RWPE2 (cell line): ENCODE results near the gene TRIO.

Experiments
- ATAC-seq: fragments of 200-7000 bp; cut with Tn5 transposase; 3 replicates; pipeline ENCODE4 v1.9.1; 2021; ENCODE audit warnings: low read depth
- DNase-seq: peaks from one replicate; pipeline ENCODE4 v3.0.0-alpha.2; 2020; ENCODE audit warnings: low spot score
- H3K27ac ChIP-seq: fragments of 450-650 bp; 2 replicates; pipeline ENCODE4 v1.5.1; 2017; ENCODE audit warnings: mild to moderate bottlenecking; ENCODE audit not compliant: poor library complexity, severe bottlenecking
- H3K27me3 ChIP-seq: fragments of 250-450 bp; sonication (Bioruptor Pico); 2 replicates; pipeline ENCODE4 v1.5.1; 2021; ENCODE audit warnings: mild to moderate bottlenecking, moderate library complexity; ENCODE audit not compliant: insufficient read depth, poor library complexity, severe bottlenecking
- H3K36me3 ChIP-seq: fragments of 250-450 bp; sonication (Bioruptor Pico); 2 replicates; pipeline ENCODE4 v1.5.1; 2020; ENCODE audit warnings: low read depth, mild to moderate bottlenecking, moderate library complexity
- H3K4me1 ChIP-seq: fragments of 250-450 bp; sonication (Bioruptor Pico); 2 replicates; pipeline ENCODE4 v1.5.1; 2021; ENCODE audit warnings: mild to moderate bottlenecking, moderate library complexity; ENCODE audit not compliant: insufficient read depth, poor library complexity, severe bottlenecking
- H3K4me3 ChIP-seq: fragments of 250-450 bp; sonication (Bioruptor Pico); 2 replicates; pipeline ENCODE4 v1.5.1; 2021; ENCODE audit warnings: mild to moderate bottlenecking, moderate library complexity; ENCODE audit not compliant: severe bottlenecking
- H3K9me3 ChIP-seq: fragments of 250-450 bp; sonication (Bioruptor Pico); 2 replicates; pipeline ENCODE4 v1.5.1; 2021; ENCODE audit warnings: mild to moderate bottlenecking, moderate library complexity; ENCODE audit not compliant: severe bottlenecking
- TF ChIP-seq, protein P1 (sequence below): fragments of 450-650 bp; IDR thresholded peaks from one replicate; pipeline ENCODE4 v1.5.1; 2017; ENCODE audit warnings: mild to moderate bottlenecking, moderate library complexity; ENCODE audit not compliant: poor library complexity, severe bottlenecking

TRIO gene

DNA sequence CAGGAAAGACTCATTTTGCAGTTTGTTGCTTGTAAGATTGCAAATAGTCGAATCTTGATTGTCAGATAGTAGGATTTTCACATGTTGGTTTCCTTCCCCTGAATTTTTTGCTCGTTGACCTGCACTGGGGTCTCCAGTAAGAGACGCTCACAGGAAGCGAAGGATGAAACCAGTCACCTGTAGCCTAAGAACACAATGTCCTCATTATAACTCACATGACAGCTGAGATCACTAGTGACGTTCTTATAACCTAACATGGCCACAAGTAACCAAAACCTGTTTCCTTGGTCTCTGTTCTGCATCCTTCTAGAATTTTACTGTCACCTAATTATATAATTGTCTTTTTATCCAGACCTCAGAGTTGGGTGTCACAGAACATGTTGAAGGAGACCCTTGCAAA lies 257.5 kb downstream of the TRIO start:
- DNase-seq: no peak
- no peak for ATAC-seq
- H3K36me3 ChIP-seq: peaks cover 73% of the 10 kb centered on the region

DNA sequence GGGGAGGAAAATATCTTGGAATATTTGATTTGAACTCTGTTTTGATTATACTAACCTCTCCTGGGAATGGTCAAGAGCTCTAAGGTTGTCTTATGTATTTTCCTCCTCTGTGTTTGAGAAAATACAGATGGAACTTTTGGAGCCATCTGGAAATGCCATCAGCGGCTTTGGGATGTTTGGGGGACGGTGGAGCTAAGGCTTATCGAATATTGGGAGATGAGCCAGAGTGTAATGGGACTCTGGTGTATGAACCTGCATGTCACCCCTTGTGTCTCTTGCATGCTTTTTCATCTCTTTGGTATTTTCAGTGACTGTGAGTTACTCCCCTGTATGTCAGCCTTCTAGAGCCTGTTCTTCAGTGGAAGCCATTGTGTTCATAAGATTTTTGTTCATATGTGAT lies 258.5 kb downstream of the TRIO start:
- Histone ChIP-seq H3K27me3 (no peaks in the 10 kb centered on the region), H3K4me1 (peaks cover 42% of the 10 kb centered on the region), H3K36me3 (peaks cover 70% of the 10 kb centered on the region), H3K27ac (no peak overlapping the region), H3K9me3 (no peaks in the 10 kb centered on the region), H3K4me3 (no peak overlapping the region)
- ATAC-seq (no peak), DNase-seq (no peak)
- TF ChIP-seq, protein P1, sequence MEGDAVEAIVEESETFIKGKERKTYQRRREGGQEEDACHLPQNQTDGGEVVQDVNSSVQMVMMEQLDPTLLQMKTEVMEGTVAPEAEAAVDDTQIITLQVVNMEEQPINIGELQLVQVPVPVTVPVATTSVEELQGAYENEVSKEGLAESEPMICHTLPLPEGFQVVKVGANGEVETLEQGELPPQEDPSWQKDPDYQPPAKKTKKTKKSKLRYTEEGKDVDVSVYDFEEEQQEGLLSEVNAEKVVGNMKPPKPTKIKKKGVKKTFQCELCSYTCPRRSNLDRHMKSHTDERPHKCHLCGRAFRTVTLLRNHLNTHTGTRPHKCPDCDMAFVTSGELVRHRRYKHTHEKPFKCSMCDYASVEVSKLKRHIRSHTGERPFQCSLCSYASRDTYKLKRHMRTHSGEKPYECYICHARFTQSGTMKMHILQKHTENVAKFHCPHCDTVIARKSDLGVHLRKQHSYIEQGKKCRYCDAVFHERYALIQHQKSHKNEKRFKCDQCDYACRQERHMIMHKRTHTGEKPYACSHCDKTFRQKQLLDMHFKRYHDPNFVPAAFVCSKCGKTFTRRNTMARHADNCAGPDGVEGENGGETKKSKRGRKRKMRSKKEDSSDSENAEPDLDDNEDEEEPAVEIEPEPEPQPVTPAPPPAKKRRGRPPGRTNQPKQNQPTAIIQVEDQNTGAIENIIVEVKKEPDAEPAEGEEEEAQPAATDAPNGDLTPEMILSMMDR: no peak

More for the DNA sequence above, 257.5 kb downstream of the TRIO start:
- Histone ChIP-seq H3K4me3 (no peak overlapping the region), H3K27me3 (no peaks in the 10 kb centered on the region), H3K4me1 (peaks cover 32% of the 10 kb centered on the region), H3K27ac (peak overlapping the region; percentile 73), H3K9me3 (no peaks in the 10 kb centered on the region)
- TF ChIP-seq, protein P1: no peak

DNA sequence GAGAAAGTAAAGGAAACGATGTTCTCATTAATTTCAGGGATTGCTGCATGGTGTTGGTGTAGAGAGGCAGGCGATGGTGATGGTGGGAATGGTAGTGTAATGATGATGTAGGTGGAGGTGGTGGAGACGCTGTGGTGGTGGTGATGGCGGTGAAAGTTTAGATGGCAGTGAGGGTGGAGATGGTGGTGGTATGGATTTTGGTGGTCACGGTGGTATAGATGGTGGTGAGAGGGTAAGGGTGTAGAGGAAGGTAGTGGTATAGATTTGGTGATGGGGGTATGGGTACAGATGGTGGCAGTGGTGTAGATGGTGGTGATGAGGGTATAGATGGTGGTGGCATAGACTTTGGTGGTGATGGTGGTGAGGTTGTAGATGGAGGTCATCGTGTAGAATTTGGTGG lies 259.3 kb downstream of the TRIO start:
- Histone ChIP-seq H3K4me3 (no peak overlapping the region), H3K27me3 (no peaks in the 10 kb centered on the region), H3K4me1 (peaks cover 46% of the 10 kb centered on the region), H3K9me3 (no peaks in the 10 kb centered on the region), H3K27ac (no peak overlapping the region), H3K36me3 (peaks cover 70% of the 10 kb centered on the region)
- TF ChIP-seq, protein P1: no peak
- no peak for DNase-seq
- no peak for ATAC-seq

DNA sequence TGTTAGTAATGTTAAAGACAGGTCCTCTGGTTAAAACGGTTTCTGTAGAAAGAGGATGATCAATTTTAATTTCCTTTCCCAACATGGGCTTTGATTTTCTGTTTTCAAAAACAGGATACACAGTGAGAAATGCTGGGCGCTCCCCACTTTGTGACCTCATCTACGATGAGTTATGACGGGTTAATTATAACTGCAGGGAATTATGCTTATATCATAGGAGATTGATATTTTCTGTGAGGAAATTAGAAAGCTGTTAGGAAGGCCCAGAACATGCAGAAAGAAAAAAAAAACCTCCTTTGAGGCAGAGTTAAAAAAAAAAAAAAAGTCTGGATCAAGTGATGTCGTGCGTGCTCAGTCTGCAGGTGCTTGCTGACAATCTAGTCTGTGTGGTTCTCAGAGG lies 261.6 kb downstream of the TRIO start:
- no peak for ATAC-seq
- TF ChIP-seq, protein P1: no peak

DNA sequence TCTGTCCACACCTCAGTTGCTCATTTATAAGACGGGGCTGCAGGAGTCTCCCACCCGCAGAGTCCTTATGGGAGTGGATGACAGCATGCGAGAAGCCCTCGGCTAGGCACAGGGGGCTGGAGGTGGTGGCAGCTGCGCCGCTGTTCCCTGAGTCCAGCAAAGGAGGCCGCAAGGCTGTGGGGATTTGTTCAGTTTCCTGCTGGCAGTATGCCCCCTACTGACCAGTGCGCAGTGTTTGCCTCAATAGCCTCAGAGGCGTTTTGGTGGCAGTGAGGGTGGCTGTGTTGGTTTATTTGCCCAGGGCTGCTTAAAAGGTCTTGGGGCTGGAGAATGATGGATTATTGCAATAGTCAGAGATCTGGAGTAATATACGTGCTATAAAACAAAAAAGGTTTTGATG lies 262.1 kb downstream of the TRIO start:
- Histone ChIP-seq H3K4me1 (peaks cover 28% of the 10 kb centered on the region), H3K9me3 (no peaks in the 10 kb centered on the region), H3K36me3 (peaks cover 73% of the 10 kb centered on the region), H3K27me3 (no peaks in the 10 kb centered on the region), H3K4me3 (no peak overlapping the region), H3K27ac (peak overlapping the region; percentile 76)
- no peak for ATAC-seq
- DNase-seq: no peak
- TF ChIP-seq, protein P1: peak; percentile 16

More for the DNA sequence above, 261.6 kb downstream of the TRIO start:
- no peak for DNase-seq
- no peaks in the 10 kb centered on the region for H3K27me3 ChIP-seq
- peaks cover 33% of the 10 kb centered on the region for H3K4me1 ChIP-seq
- H3K4me3 ChIP-seq: no peak overlapping the region
- H3K36me3 ChIP-seq: peaks cover 73% of the 10 kb centered on the region
- no peaks in the 10 kb centered on the region for H3K9me3 ChIP-seq
- H3K27ac ChIP-seq: peak overlapping the region; percentile 76
